Heart left ventricle (tissue), 16 donors: Measurements from ENCODE around the gene SLC17A7. TPM values are rescaled to one million over a fixed set of nuclear protein-coding genes. Genes with fewer than 3 reads are reported as not detected.

Experiments
- ATAC-seq, 4 donors: fragments of 200-7000 bp; cut with Tn5 transposase; one replicate each; pipeline ENCODE4 v1.9.1; 2020 to 2022; ENCODE audit warnings: moderate library complexity in 4 of 4, mild to moderate bottlenecking in 3 of 4, moderate number of reproducible peaks in 1 of 4
- DNase-seq, 5 donors: peaks; one replicate each; pipeline ENCODE4 v3.0.0-alpha.2; 2020
- H3K27ac ChIP-seq, 12 donors: fragments of 200-600 bp; sonication (generic) in 4 of 12; one replicate each; pipeline versions ENCODE4 v1.5.0 to v1.8.0; 2016 to 2022; ENCODE audit warnings: mild to moderate bottlenecking in 2 of 12
- H3K27me3 ChIP-seq, 9 donors: fragments of 200-600 bp; sonication (generic) in 2 of 9; one replicate each; pipeline versions ENCODE4 v1.5.1 to v1.8.0; 2016 to 2022; ENCODE audit warnings: mild to moderate bottlenecking in 3 of 9
- H3K36me3 ChIP-seq, 9 donors: fragments of 200-600 bp; sonication (generic) in 2 of 9; one replicate each; pipeline versions ENCODE4 v1.5.0 to v1.8.0; 2018 to 2022; ENCODE audit warnings: mild to moderate bottlenecking in 2 of 9
- H3K4me1 ChIP-seq, 12 donors: fragments of 200-600 bp; sonication (generic) in 4 of 12; one replicate each; pipeline versions ENCODE4 v1.5.0 to v1.8.0; 2016 to 2022; ENCODE audit warnings: mild to moderate bottlenecking in 3 of 12
- H3K4me3 ChIP-seq, 12 donors: fragments of 200-600 bp; sonication (generic) in 4 of 12; one replicate each; pipeline versions ENCODE4 v1.5.0 to v1.8.0; 2017 to 2022; ENCODE audit warnings: mild to moderate bottlenecking in 9 of 12, moderate library complexity in 4 of 12
- H3K9me3 ChIP-seq, 12 donors: fragments of 200-600 bp; sonication (generic) in 4 of 12; one replicate each; pipeline versions ENCODE4 v1.5.0 to v1.8.0; 2016 to 2022; ENCODE audit warnings: mild to moderate bottlenecking in 1 of 12
- CTCF ChIP-seq, 12 donors: fragments of 200-600 bp; sonication (generic) in 4 of 12; IDR thresholded peaks; one replicate each; pipeline versions ENCODE4 v1.5.0 to v1.8.0; 2018 to 2022; ENCODE audit warnings: antibody characterized with exemption in 12 of 12, mild to moderate bottlenecking in 5 of 12
- POLR2A ChIP-seq, 2 donors: fragments of 450-650 bp; IDR thresholded peaks; one replicate each; pipeline ENCODE4 v1.6.1; 2017; ENCODE audit warnings: antibody characterized with exemption in 2 of 2, mild to moderate bottlenecking in 2 of 2, moderate library complexity in 2 of 2
- WGBS, 4 donors: extraction: QIAGEN DNeasy Blood & Tissue Kit in 2 of 4; methylation state at CpG; one replicate each; pipeline versions ENCODE4 v1.1.5 to v1.1.7; 2013 to 2018; 5-methylcytosine and 5-hydroxymethylcytosine counted together
- intact Hi-C, 10 donors: fragments of 100-400 bp; cut with DNase I; formaldehyde crosslinking; loops; one replicate each; pipeline versions ENCODE4 v1.11.1 to v1.14.2; 2022
- polyA plus RNA-seq, 2 donors: library from polyadenylated mRNA; stranded (reverse); fragments of 200-250 nt; gene quantifications; one replicate each; pipeline ENCODE4 v1.2.3, GENCODE V29; 2013
- total RNA-seq, 9 donors: library from RNA; depleted of rRNA in 2 of 9; stranded (reverse); fragments of >200 nt in 2 of 9; fragmentation: NEBNext Ultra II Directional in 3 of 9; extraction: Animal tissue kit (Norgen Biotek cat#: 25700) in 3 of 9; gene quantifications; one replicate each; pipeline versions ENCODE4 v1.1.0 to v1.2.4, GENCODE V29; 2016 to 2023
- donor health status: ischemic (EF 13 %, LVEDD 7.1; RV severe dilation, severe dysfunction).
- donor health status: healthy with polysubstance abuse.
- donor health status: DM: no; HTN: yes; CAD: no.
- donor health status: DM: no; HTN: no; CAD: no.
- donor health status: ischemic (EF 25% LVEDD 6.9; RV normal size, moderate dysfunction).
- donor health status: ischemic (EF 25% LVEDD 5.7; RV mildly dilated, moderate dysfunction).
- donor health status: healthy.
- donor health status: DM: yes; HTN: yes; CAD: no.
- donor health status: ischemic (EF 35%, LVEDD 5.7; RV mildly dilated, moderate dysfunction).
- donor health status: nonischemic (EF 11% LVEDD 7.7; RV severe dilation, severe dysfunction).
- donor health status: DM: yes; HTN: yes; CAD: no.
- donor health status: PGD.
- donor health status: ischemic (EF 29% LVEDD 5.4; RV normal size, mild dysfunction).
- donor health status: nonischemic (EF 23%, LVEDD 6.1; RV moderate dilation, normal function).

The SLC17A7 gene
- total and polyA plus RNA-seq, 11 donors, result 0.46 to 1.6 (median 0.89) TPM

GRCh38 chr19:49382639-49383038 is 58.7 kb downstream of the SLC17A7 start:
- TF ChIP-seq CTCF (IDR thresholded peaks at IDR 0.05), result no peak
- TF ChIP-seq POLR2A (IDR thresholded peaks at IDR 0.05), result no peak
- no peak overlapping the region for H3K4me3 ChIP-seq
- H3K27ac ChIP-seq, result no peak overlapping the region
- H3K27me3 ChIP-seq, result peaks cover 0 to 8% (median 0%) of the 10 kb centered on the region in 9 donors
- no peak for DNase-seq
- no peaks in the 10 kb centered on the region for H3K4me1 ChIP-seq
- WGBS, 4 donors, result 87 to 92% (median 89%) methylated on average over 5 of the region's 5 CpGs
- ATAC-seq, result no peak
- H3K9me3 ChIP-seq, result peaks cover 0 to 19% (median 8%) of the 10 kb centered on the region in 12 donors
- H3K36me3 ChIP-seq, result no peaks in the 10 kb centered on the region
- intact Hi-C loops, result loop anchor here in 1 of 10 donors (10.0 kb wide), 1 partner anchor 158 kb away; no protein-coding TSS in a partner anchor

- Histone ChIP-seq H3K9me3 (peaks cover 0 to 19% (median 8%) of the 10 kb centered on the region in 12 donors), H3K27me3 (peaks cover 0 to 7% (median 0%) of the 10 kb centered on the region in 9 donors), H3K36me3 (no peaks in the 10 kb centered on the region), H3K4me1 (no peaks in the 10 kb centered on the region), H3K27ac (no peak overlapping the region), H3K4me3 (no peak overlapping the region)
- intact Hi-C loops, result loop anchor here in 1 of 10 donors (10.0 kb wide), 1 partner anchor 156 kb away; no protein-coding TSS in a partner anchor
- DNase-seq (no peak), ATAC-seq (no peak)
- 89 to 95% (median 90%) methylated on average over 3 of the region's 3 CpGs for WGBS, 4 donors
- TF ChIP-seq CTCF (IDR thresholded peaks at IDR 0.05), result no peak
- no peak for TF ChIP-seq POLR2A (IDR thresholded peaks at IDR 0.05)
Observed at GRCh38 chr19:49380391-49380790, 60.9 kb downstream of the SLC17A7 start.

Other genes starting within 250 kb of the SLC17A7 start
- 1 to 10 TPM in 1 of 9 donors, under 1 TPM in 8; 0.27 to 1.3 (median 0.40) TPM for gene SLC6A16, start 116.3 kb downstream of the SLC17A7 start, total RNA-seq
- gene SLC6A16, start 116.3 kb downstream of the SLC17A7 start, polyA plus RNA-seq, result under 1 TPM; 0.33 to 0.53 TPM
- gene CD37, start 106.1 kb downstream of the SLC17A7 start, total RNA-seq, result 10 to 100 TPM in 2 of 9 donors, 1 to 10 TPM in 7; 1.4 to 45.2 (median 4.2) TPM
- 1 to 10 TPM; 3.3 to 3.9 TPM for gene CD37, start 106.1 kb downstream of the SLC17A7 start, polyA plus RNA-seq
- 10 to 100 TPM; 31.1 to 77.2 (median 54.3) TPM for gene TEAD2, start 79.1 kb downstream of the SLC17A7 start, total RNA-seq
- gene TEAD2, start 79.1 kb downstream of the SLC17A7 start, polyA plus RNA-seq, result 10 to 100 TPM; 44.9 to 52.2 TPM
- gene DKKL1, start 77.7 kb downstream of the SLC17A7 start, total RNA-seq, result under 1 TPM in 1 of 9 donors, not detected in 8; 0.51 TPM
- under 1 TPM in 1 of 2 donors, not detected in 1; 0.24 TPM for gene DKKL1, start 77.7 kb downstream of the SLC17A7 start, polyA plus RNA-seq
- gene KASH5, start 53.3 kb downstream of the SLC17A7 start, total RNA-seq, result not detected
- not detected for gene KASH5, start 53.3 kb downstream of the SLC17A7 start, polyA plus RNA-seq
- not detected for gene PTH2, start 18.1 kb downstream of the SLC17A7 start, total RNA-seq
- gene PTH2, start 18.1 kb downstream of the SLC17A7 start, polyA plus RNA-seq, result not detected
- not detected for gene GFY, start 16.1 kb downstream of the SLC17A7 start, total RNA-seq
- under 1 TPM in 1 of 2 donors, not detected in 1; 0.12 TPM for gene GFY, start 16.1 kb downstream of the SLC17A7 start, polyA plus RNA-seq
- 10 to 100 TPM; 16.3 to 49.9 (median 31.1) TPM for gene PIH1D1, start 10.3 kb upstream of the SLC17A7 start, total RNA-seq
- gene PIH1D1, start 10.3 kb upstream of the SLC17A7 start, polyA plus RNA-seq, result 10 to 100 TPM; 22.6 to 57.6 TPM
- 10 to 100 TPM in 2 of 9 donors, 1 to 10 TPM in 7; 3.4 to 18.6 (median 8.5) TPM for gene ALDH16A1, start 11.7 kb upstream of the SLC17A7 start, total RNA-seq
- gene ALDH16A1, start 11.7 kb upstream of the SLC17A7 start, polyA plus RNA-seq, result 10 to 100 TPM in 1 of 2 donors, 1 to 10 TPM in 1; 7.3 to 11.7 TPM
- gene FLT3LG, start 32.7 kb upstream of the SLC17A7 start, total RNA-seq, result 10 to 100 TPM in 1 of 9 donors, 1 to 10 TPM in 8; 1.7 to 13.4 (median 2.4) TPM
- 1 to 10 TPM; 2.9 to 5.5 TPM for gene FLT3LG, start 32.7 kb upstream of the SLC17A7 start, polyA plus RNA-seq
- 1,000 to 10,000 TPM in 8 of 9 donors, 100 to 1,000 TPM in 1; 876 to 1,739 (median 1,261) TPM for gene RPL13A, start 46.1 kb upstream of the SLC17A7 start, total RNA-seq
- gene RPL13A, start 46.1 kb upstream of the SLC17A7 start, polyA plus RNA-seq, result 1,000 to 10,000 TPM; 1,194 to 2,850 TPM
- gene RPS11, start 54.9 kb upstream of the SLC17A7 start, total RNA-seq, result 1,000 to 10,000 TPM in 5 of 9 donors, 100 to 1,000 TPM in 4; 778 to 1,895 (median 1,011) TPM
- gene RPS11, start 54.9 kb upstream of the SLC17A7 start, polyA plus RNA-seq, result 1,000 to 10,000 TPM; 2,258 to 2,723 TPM
- 100 to 1,000 TPM in 2 of 9 donors, 10 to 100 TPM in 7; 57.3 to 317 (median 69.2) TPM for gene FCGRT, start 71.1 kb upstream of the SLC17A7 start, total RNA-seq
- gene FCGRT, start 71.1 kb upstream of the SLC17A7 start, polyA plus RNA-seq, result 10 to 100 TPM; 46.7 to 54.6 TPM
- 10 to 100 TPM in 4 of 9 donors, 1 to 10 TPM in 5; 3.8 to 50.8 (median 9.6) TPM for gene RCN3, start 86.5 kb upstream of the SLC17A7 start, total RNA-seq
- 10 to 100 TPM; 16.3 to 16.8 TPM for gene RCN3, start 86.5 kb upstream of the SLC17A7 start, polyA plus RNA-seq
- gene NOSIP, start 139.0 kb upstream of the SLC17A7 start, total RNA-seq, result 10 to 100 TPM; 37.3 to 67.2 (median 46.3) TPM
- gene NOSIP, start 139.0 kb upstream of the SLC17A7 start, polyA plus RNA-seq, result 10 to 100 TPM; 65.5 to 91.3 TPM
- gene PRRG2, start 139.8 kb upstream of the SLC17A7 start, total RNA-seq, result 1 to 10 TPM in 4 of 9 donors, under 1 TPM in 4, not detected in 1; 0.27 to 1.5 (median 0.88) TPM
- 1 to 10 TPM in 1 of 2 donors, under 1 TPM in 1; 0.53 to 3.2 TPM for gene PRRG2, start 139.8 kb upstream of the SLC17A7 start, polyA plus RNA-seq
- 10 to 100 TPM; 10.9 to 20.0 (median 15.5) TPM for gene PRR12, start 149.7 kb upstream of the SLC17A7 start, total RNA-seq
- gene PRR12, start 149.7 kb upstream of the SLC17A7 start, polyA plus RNA-seq, result 10 to 100 TPM in 1 of 2 donors, 1 to 10 TPM in 1; 8.0 to 13.6 TPM
- 100 to 1,000 TPM in 7 of 9 donors, 10 to 100 TPM in 2; 64.4 to 149 (median 110) TPM for gene RRAS, start 198.6 kb upstream of the SLC17A7 start, total RNA-seq
- 100 to 1,000 TPM; 133 to 177 TPM for gene RRAS, start 198.6 kb upstream of the SLC17A7 start, polyA plus RNA-seq
- 10 to 100 TPM; 24.5 to 52.8 (median 46.3) TPM for gene SCAF1, start 200.7 kb upstream of the SLC17A7 start, total RNA-seq
- gene SCAF1, start 200.7 kb upstream of the SLC17A7 start, polyA plus RNA-seq, result 10 to 100 TPM; 26.9 to 28.2 TPM
- 10 to 100 TPM; 23.1 to 55.7 (median 30.5) TPM for gene IRF3, start 224.3 kb upstream of the SLC17A7 start, total RNA-seq
- gene IRF3, start 224.3 kb upstream of the SLC17A7 start, polyA plus RNA-seq, result 10 to 100 TPM; 35.1 to 68.0 TPM
- gene BCL2L12, start 224.4 kb upstream of the SLC17A7 start, total RNA-seq, result 10 to 100 TPM in 5 of 9 donors, 1 to 10 TPM in 4; 5.9 to 15.9 (median 10.0) TPM
- gene BCL2L12, start 224.4 kb upstream of the SLC17A7 start, polyA plus RNA-seq, result 10 to 100 TPM; 14.2 to 18.6 TPM
- 100 to 1,000 TPM; 106 to 170 (median 124) TPM for gene PRMT1, start 235.7 kb upstream of the SLC17A7 start, total RNA-seq
- 100 to 1,000 TPM; 113 to 283 TPM for gene PRMT1, start 235.7 kb upstream of the SLC17A7 start, polyA plus RNA-seq
- 1 to 10 TPM in 1 of 9 donors, under 1 TPM in 7, not detected in 1; 0.14 to 1.6 (median 0.48) TPM for gene ADM5, start 248.1 kb upstream of the SLC17A7 start, total RNA-seq
- gene ADM5, start 248.1 kb upstream of the SLC17A7 start, polyA plus RNA-seq, result under 1 TPM; 0.58 to 0.76 TPM
- gene CPT1C, start 249.6 kb upstream of the SLC17A7 start, total RNA-seq, result 1 to 10 TPM in 8 of 9 donors, under 1 TPM in 1; 1.00 to 6.0 (median 2.2) TPM
- gene CPT1C, start 249.6 kb upstream of the SLC17A7 start, polyA plus RNA-seq, result 1 to 10 TPM; 3.0 to 3.1 TPM